Cardiac fibroblast (primary cell): ENCODE measurements around the gene DAPK2.

Source experiments
- DNase-seq, 2 donors: peaks; one replicate each; pipeline versions ENCODE4 v3.0.0 to v3.0.0-alpha.2; 2010; ENCODE audit warnings: low read depth in 2 of 2
- H3K4me3 ChIP-seq, 2 donors: replicated peaks in 1 of 2; 1 replicate in 1 of 2; 2 replicates in 1 of 2; pipeline ENCODE4 v1.5.1; 2011; ENCODE audit warnings: low read depth in 2 of 2, low read length in 2 of 2, mild to moderate bottlenecking in 2 of 2, moderate library complexity in 1 of 2
- TF ChIP-seq, protein P1 (sequence below): IDR thresholded peaks from one replicate; pipeline ENCODE4 v1.5.1; 2011; ENCODE audit warnings: low read depth, mild to moderate bottlenecking, low read length, inconsistent platforms

The DAPK2 gene

DNA sequence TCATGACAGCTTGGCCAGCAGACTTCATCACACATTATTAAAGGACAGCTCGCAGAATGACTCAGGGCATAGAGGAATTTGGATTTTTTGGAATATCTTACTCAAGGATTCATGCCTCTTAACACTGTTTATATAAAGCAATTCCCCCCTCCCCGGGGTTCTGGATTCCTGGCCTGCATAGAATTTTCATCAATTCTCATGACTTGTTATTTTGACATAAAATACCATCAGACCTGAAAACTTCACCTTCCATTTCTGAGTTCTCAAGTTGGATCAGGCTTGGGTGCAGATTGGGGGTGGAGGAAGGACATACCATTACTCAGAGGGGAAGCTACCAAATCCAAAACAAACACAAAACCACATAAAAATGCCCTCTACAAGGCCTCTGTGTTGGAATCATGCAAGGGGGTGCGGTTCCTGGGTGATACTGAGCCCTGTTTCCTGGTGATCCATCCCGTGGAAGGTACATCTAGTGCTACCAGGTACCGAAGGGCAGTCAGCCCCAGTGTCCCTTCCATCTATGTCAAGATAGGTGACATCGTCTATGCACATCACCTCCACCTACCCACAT, 95.3 kb downstream of the DAPK2 start:
- DNase-seq = peak; percentile 58 to 74
- TF ChIP-seq, protein P1, sequence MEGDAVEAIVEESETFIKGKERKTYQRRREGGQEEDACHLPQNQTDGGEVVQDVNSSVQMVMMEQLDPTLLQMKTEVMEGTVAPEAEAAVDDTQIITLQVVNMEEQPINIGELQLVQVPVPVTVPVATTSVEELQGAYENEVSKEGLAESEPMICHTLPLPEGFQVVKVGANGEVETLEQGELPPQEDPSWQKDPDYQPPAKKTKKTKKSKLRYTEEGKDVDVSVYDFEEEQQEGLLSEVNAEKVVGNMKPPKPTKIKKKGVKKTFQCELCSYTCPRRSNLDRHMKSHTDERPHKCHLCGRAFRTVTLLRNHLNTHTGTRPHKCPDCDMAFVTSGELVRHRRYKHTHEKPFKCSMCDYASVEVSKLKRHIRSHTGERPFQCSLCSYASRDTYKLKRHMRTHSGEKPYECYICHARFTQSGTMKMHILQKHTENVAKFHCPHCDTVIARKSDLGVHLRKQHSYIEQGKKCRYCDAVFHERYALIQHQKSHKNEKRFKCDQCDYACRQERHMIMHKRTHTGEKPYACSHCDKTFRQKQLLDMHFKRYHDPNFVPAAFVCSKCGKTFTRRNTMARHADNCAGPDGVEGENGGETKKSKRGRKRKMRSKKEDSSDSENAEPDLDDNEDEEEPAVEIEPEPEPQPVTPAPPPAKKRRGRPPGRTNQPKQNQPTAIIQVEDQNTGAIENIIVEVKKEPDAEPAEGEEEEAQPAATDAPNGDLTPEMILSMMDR = no peak
- no peak overlapping the region for H3K4me3 ChIP-seq

GRCh38 chr15:63948971-63949370, 97.3 kb downstream of the DAPK2 start:
- DNase-seq = no peak
- H3K4me3 ChIP-seq = no peak overlapping the region
- TF ChIP-seq, protein P1 = no peak

GRCh38 chr15:63948436-63948835, 97.8 kb downstream of the DAPK2 start:
- H3K4me3 ChIP-seq = no peak overlapping the region
- DNase-seq = no peak
- TF ChIP-seq, protein P1 = no peak

DNA sequence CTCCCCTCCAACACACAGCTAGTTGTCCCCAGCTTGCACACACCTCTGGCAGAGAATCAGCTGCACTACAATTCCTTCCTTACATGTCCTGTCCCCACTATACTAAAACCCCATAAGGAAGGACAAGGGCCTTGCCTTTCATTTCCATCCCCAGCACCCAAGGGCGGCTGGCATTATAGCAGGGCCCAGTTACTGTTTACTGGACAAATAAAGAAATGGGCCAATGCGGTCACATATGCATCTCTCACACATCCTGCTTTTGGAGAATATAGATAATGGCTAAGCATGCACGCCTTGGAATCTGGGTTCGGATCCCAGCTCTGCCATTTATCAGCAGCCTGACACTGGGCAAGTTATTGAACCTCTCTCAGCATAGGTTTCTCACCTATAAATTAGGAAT, 99.1 kb downstream of the DAPK2 start:
- DNase-seq = no peak
- H3K4me3 ChIP-seq = no peak overlapping the region
- TF ChIP-seq, protein P1 = no peak

- TF ChIP-seq, protein P1 = no peak
These were observed 99.7 kb downstream of the DAPK2 start for GRCh38 chr15:63946524-63947065.

GRCh38 chr15:63945838-63946298, 100.4 kb downstream of the DAPK2 start:
- DNase-seq = no peak
- TF ChIP-seq, protein P1 = no peak
- H3K4me3 ChIP-seq = no peak overlapping the region

More at GRCh38 chr15:63946524-63947065, 99.7 kb downstream of the DAPK2 start:
- DNase-seq = no peak
- H3K4me3 ChIP-seq = no peak overlapping the region
